ENCODE data around the gene CDH5.

CDH5 gene

DNA sequence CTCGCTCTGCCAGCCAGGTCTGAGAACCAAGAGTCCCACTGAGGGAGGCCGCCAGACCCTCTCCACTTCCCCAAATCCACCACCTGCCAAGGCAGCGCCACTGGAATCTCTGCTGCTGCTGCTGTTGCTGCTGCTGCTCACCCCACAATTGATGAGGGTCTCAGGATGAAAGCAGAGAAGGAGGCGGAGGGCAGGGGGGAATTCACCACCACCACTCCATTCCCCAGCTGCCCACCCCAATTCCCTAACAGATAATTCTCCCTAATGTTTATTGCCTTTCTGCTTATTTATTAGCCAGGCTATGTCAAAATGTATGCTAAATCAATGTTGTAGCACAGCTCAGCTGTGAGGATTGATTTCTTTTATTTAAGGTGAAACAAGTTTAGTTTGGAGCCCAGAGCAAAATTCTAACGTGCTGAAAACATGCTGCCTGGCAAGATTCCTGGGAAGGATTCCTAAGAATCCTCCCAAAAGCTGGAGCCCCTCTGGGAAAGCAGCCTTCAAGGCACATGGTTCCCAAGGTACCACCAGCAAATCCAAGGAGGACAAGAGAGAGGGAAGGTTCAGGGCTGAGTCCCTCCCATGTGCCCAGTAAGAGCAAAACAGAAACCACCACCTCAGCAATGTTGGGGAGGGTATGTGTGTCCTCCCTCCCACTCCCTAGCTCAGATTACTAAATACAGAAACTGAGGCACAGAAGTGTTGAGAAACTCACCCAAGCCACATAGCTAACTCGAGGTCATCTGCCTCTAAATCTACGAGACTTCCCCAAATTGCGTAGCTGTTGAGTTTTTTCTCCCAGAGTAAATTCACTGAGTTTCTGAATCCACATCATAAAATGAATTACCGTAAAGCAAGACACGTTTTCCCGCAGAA, 12.2 kb upstream of the CDH5 start:
- no peak for DNase-seq

DNA sequence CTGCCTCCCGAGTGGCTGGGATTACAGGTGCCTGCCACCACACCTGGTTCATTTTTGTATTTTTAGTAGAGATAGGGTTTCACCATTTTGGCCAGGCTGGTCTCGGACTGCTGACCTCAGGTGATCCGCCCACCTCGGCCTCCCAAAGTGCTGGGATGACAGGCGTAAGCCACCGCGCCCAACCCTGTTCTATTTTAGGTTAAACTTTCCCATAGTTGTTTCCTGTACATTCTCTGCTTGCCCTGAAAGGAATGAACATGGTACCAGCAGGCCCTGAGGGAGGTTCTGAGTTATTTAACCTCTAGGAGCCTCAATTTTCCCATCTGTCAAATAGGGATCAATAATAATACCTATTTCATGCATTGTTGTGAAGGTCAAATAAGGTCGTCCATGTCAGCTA, 11.0 kb upstream of the CDH5 start:
- no peak for DNase-seq

DNA sequence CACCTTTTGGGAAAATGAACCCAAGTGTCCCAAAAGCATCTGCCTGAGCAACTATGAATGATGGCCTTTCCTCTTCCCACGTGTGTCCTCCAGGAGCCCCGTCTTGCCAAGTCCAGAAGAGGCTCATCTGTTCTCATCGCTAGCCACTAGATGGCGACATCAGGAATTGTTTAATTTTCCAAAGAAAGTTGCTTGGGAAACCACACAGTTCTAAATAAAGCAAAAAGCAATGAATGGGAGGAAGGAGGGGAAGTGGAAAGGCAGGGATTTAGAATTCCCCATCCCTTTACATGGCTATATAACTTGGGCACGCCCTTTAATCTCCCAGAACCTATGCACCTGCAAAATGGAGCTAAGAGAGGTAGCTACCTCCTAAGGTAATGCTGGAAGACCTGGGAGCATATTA, 9.0 kb upstream of the CDH5 start:
- DNase-seq, result no peak

DNA sequence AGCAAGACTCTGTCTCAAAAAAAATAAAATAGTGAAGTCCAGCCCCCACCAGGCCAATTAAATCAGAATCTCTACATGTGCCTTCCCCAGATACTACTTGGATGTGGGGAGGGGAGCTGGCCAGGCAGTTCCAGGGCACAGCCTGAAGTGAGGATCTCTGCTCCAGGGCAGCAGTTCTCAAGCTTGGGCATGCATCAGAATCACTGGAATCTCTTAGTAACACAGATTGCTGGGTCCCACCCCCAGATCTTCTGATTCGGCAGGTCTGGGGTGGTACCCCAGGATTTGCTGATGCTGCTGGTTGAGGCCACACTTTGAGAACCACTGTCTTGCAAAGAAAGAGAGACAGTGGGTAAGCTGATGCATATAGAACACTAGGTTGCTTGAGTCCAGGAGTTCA, 8.3 kb upstream of the CDH5 start:
- DNase-seq, result no peak

- no peak for DNase-seq
Measured at GRCh38 chr16:66359012-66359411, 7.5 kb upstream of the CDH5 start.

- DNase-seq, result no peak
Measured at GRCh38 chr16:66359811-66360608, 6.5 kb upstream of the CDH5 start.

DNA sequence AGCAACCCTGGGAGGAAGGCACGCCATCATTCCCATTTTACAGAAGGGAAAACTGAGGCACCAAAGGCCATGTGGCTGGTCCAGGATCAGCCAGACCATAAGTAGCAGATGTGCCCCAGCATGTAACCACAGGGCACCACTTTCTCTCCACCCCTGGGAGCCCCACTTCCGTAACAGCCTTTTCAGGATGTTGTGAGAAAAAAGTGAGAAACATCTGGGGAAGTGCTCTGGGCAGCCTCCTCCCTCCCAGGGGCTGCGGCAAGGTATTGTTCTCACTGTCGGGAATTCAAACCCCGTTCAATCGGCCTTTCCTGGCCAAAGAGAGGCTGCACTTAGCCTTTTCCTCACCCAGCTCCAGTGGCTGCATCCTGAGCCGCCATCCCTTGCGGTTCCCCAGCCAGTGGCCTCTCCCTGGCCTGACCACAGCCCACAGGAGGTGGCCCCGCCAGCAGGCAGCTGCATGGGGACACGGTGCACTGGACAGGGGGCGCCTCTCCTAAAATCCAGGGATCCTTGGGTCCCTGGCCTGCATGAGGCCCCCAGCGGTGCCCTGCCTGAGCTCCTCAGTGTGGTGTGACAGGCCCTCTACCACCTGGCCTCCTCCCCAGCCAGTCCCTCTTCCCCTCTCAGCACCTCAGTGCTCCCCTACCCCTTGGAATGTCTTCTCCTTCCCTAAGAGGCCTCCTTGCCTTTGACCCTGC, 5.7 kb upstream of the CDH5 start:
- DNase-seq, result no peak

DNA sequence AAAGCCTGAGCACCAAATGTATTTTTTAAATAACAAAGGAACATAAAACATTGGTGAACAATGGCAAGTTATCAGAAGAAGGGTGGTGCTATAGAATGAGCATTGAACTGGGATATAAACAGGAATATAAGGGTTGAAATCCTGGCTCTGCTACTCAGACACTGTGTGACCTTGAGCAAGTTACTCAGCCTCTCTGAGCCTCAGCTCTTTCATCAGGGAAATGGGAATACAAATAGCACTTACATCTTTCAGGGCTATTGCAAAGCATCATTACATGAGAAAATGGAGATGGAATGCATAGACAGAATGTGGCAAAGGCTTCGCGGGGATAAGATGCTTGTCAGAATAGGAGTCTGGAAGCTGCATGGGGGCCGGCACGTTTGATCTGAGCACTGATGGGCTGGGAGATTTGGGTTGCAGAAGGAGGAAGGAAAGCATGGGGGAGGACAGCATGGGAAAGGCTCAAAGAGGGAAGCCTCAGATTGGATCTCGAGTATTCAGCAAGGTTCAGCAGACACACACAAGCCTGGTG, 4.8 kb upstream of the CDH5 start:
- DNase-seq, result no peak

DNA sequence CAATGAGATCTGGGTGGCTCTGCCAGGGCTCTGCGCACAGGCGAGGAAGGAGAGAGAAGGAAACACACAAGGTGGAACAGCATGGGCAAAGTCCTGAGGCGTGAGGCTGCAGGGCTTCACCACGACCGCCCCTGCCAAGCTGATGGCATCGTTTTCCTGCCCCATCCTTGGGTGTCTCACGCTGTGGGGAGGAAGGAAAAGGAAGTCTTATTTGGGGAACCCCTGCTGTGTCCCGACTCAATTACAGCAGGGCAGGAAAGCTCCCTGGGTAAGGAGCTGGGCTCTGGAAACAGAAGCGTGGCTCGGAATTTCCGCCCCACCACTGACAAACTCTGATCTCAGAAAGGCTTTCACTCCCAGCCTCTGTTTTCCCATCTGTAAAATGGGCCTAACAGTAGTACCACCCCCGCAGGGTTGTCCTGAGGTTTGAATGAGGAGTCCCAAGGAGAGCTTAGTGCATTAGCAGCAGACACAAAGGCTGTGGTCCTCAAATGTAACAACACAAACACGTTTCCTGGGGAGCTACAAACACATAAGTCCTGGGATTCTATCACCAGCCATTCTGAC, 3.2 kb upstream of the CDH5 start:
- DNase-seq, result no peak

- DNase-seq, result no peak
Measured at GRCh38 chr16:66364117-66364958, 2.2 kb upstream of the CDH5 start.

GRCh38 chr16:66364959-66365306, 1.6 kb upstream of the CDH5 start:
- no peak for DNase-seq

DNA sequence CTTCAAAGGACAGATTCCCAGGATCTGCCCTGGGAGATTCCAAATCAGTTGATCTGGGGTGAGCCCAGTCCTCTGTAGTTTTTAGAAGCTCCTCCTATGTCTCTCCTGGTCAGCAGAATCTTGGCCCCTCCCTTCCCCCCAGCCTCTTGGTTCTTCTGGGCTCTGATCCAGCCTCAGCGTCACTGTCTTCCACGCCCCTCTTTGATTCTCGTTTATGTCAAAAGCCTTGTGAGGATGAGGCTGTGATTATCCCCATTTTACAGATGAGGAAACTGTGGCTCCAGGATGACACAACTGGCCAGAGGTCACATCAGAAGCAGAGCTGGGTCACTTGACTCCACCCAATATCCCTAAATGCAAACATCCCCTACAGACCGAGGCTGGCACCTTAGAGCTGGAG, 840 bp upstream of the CDH5 start:
- DNase-seq, result no peak

DNA sequence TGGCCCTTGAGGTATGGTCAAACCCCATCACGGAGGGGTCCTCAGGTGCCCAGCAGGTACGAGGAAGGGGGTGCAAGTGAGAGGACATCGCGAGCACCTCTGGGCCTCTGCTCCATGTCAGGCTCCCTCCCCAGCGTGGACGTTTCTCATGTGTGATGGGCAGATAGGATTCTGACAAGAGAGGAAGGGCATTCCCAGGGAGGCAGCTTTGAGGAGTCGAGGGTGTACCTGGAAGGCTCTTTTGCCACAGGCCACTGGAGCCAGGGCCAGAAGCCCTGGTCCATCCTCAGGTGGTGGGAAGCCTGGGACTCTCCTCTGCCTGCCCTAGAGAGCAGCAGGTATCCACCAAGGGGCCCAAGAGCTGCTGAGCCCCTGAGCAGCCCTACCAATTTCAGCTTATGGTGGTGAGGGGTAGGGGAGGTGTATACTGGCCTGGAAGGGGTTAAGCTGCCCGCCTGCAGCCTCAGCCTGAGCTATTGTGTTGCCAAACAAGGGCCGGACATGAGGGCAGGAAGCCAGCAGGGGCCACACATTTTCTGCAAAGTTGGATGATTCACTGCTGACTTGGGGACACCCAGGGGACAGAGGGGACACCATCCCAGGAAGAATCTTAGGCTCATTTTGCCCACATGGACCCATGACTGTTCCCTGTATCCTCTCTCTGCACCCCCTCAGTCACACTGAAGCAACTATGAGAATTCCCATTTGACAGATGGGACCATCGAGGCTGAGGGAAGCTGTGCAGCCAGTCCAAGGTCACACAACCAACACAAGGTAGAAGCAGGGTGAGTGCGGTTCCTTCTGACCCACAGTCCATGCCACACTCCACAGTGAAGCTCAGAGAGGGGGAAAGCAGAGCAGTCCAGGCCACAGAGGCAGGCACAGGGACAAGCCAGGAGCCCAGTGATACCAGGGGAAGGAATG, 1.7 kb downstream of the CDH5 start:
- no peak for DNase-seq

GRCh38 chr16:66369055-66369592, 2.6 kb downstream of the CDH5 start:
- no peak for DNase-seq

- DNase-seq, result no peak
Measured at GRCh38 chr16:66370786-66371684, 4.5 kb downstream of the CDH5 start.

- no peak for DNase-seq
Measured at GRCh38 chr16:66372078-66372897, 5.8 kb downstream of the CDH5 start.

DNA sequence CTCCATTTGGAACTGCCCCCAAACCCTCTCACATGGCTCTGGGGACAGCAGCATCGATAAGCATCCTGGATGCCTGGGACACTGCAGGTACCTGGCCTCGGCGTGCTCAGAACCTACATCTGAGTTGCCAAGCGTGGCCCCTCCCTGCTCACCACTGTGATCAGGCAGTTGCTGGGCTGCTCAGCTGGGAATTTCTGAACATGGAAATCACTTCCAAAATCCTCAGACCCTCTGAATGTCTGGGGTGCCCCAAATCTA, 6.3 kb downstream of the CDH5 start:
- no peak for DNase-seq

- DNase-seq, result no peak
Measured at GRCh38 chr16:66373667-66374066, 7.2 kb downstream of the CDH5 start.

DNA sequence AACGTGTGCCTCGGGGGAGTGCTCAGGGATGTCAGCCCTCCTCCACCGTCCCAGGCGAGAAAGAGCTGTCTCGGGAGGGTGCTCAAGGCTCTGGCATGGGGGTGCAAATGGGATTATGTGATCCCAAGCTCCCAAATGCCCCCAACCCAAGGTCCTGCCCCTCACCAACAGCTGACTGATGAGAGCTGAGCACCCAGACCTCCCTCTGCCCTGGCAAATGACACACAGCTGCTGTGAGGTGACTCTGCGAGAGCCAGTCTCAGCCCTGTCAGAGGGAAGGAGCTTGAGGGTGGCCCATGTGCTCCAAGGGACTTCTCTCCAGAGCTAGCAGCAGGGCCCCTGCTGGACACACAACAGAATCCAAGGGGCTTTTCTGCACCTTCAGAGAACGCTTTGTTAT, 7.7 kb downstream of the CDH5 start:
- DNase-seq, result no peak
